ENCODE measurements around the gene SPINK9.

GRCh38 chr5:148314187-148314586 is 21.2 kb upstream of the SPINK9 start:
- TF ChIP-seq CTCF (tag by site-specific recombination; IDR thresholded peaks at IDR 0.05) (no peak), ZNF555 (tag by site-specific recombination; conservative IDR thresholded peaks at IDR 0.05) (no peak), ZBTB10 (tag by site-specific recombination; IDR thresholded peaks at IDR 0.05) (no peak), ZNF274 (IDR thresholded peaks at IDR 0.05; ENCODE audit: low read length) (no peak), ZNF274 (tag by site-specific recombination; IDR thresholded peaks at IDR 0.05; ENCODE audit: borderline replicate concordance) (no peak), ZNF311 (tag by site-specific recombination; IDR thresholded peaks at IDR 0.05; ENCODE audit: borderline replicate concordance) (no peak), GLI4 (tag by site-specific recombination; IDR thresholded peaks at IDR 0.05) (no peak), YY1 (tag by site-specific recombination; IDR thresholded peaks at IDR 0.05) (no peak), ZNF549 (tag by site-specific recombination; IDR thresholded peaks at IDR 0.05) (no peak), ZNF416 (tag by site-specific recombination; IDR thresholded peaks at IDR 0.05) (no peak), ZNF626 (tag by site-specific recombination; IDR thresholded peaks at IDR 0.05) (no peak), SP2 (tag by site-specific recombination; IDR thresholded peaks at IDR 0.05) (no peak), REPIN1 (tag by site-specific recombination; IDR thresholded peaks at IDR 0.05; ENCODE audit: low read depth) (no peak)
